ENCODE measurements around the gene NFXL1.

- no peak for TF ChIP-seq CTCF (conservative IDR thresholded peaks at IDR 0.05; ENCODE audit: low read depth, low read length)
- TF ChIP-seq POLR2A (IDR thresholded peaks at IDR 0.05; ENCODE audit: low read depth, low read length) = no peak
- no peak for TF ChIP-seq USF2 (IDR thresholded peaks at IDR 0.05; ENCODE audit: low read depth, low read length)
- no peak for TF ChIP-seq MXI1 (IDR thresholded peaks at IDR 0.05; ENCODE audit: borderline replicate concordance, low read depth, low read length)
- no peak for TF ChIP-seq SMC3 (IDR thresholded peaks at IDR 0.05; ENCODE audit: low read depth, low read length)
Measured at GRCh38 chr4:47831026-47831679, 83.2 kb downstream of the NFXL1 start.
